ENCODE data around the gene FUS. TPM values are rescaled to one million over a fixed set of nuclear protein-coding genes. Genes with fewer than 3 reads are reported as not detected.
A peak's percentile ranks its signal among the peaks of the same experiment; 100 is the strongest.
"Not testable (repeated sequence)": the region's sequence is repeated elsewhere in the genome, so short reads cannot be mapped to it uniquely, and the experiment has no call there.

The FUS gene
- total and polyA plus RNA-seq, 2 experiments from 2014 or later: 54.4 to 618 TPM

DNA sequence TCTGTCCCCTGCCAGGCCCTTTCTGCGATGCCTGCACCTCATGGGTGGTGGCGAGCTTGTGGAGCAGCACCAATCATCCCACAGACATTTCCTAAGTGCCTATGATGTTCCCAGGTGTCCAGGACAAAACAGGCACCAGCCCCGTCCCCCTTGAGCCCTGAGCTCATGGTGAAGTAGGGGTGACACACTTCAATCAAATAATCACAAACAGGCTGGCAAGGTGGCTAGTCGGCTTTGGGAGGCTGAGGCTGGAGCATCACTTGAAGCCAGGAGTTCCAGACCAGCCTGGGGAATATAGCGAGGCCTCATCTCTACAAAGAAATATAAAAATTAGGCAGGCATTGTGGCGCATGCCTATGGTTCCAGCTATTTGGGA is 43.7 kb upstream of the FUS start:
- no peak for DNase-seq (ENCODE audit: low read depth in 1 of 2, low spot score in 1 of 2)
- Histone ChIP-seq H3K9me3 (ENCODE audit: low read depth) (no peaks in the 10 kb centered on the region), H3K27ac (no peak overlapping the region), H3K36me3 (peaks cover 1% of the 10 kb centered on the region), H3K4me1 (ENCODE audit: low read depth) (peaks cover 7% of the 10 kb centered on the region), H3K4me3 (no peak overlapping the region), H3K27me3 (no peaks in the 10 kb centered on the region)
- TF ChIP-seq, protein P1, sequence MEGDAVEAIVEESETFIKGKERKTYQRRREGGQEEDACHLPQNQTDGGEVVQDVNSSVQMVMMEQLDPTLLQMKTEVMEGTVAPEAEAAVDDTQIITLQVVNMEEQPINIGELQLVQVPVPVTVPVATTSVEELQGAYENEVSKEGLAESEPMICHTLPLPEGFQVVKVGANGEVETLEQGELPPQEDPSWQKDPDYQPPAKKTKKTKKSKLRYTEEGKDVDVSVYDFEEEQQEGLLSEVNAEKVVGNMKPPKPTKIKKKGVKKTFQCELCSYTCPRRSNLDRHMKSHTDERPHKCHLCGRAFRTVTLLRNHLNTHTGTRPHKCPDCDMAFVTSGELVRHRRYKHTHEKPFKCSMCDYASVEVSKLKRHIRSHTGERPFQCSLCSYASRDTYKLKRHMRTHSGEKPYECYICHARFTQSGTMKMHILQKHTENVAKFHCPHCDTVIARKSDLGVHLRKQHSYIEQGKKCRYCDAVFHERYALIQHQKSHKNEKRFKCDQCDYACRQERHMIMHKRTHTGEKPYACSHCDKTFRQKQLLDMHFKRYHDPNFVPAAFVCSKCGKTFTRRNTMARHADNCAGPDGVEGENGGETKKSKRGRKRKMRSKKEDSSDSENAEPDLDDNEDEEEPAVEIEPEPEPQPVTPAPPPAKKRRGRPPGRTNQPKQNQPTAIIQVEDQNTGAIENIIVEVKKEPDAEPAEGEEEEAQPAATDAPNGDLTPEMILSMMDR (IDR thresholded peaks at IDR 0.05; ENCODE audit: low read depth, low read length): no peak

DNA sequence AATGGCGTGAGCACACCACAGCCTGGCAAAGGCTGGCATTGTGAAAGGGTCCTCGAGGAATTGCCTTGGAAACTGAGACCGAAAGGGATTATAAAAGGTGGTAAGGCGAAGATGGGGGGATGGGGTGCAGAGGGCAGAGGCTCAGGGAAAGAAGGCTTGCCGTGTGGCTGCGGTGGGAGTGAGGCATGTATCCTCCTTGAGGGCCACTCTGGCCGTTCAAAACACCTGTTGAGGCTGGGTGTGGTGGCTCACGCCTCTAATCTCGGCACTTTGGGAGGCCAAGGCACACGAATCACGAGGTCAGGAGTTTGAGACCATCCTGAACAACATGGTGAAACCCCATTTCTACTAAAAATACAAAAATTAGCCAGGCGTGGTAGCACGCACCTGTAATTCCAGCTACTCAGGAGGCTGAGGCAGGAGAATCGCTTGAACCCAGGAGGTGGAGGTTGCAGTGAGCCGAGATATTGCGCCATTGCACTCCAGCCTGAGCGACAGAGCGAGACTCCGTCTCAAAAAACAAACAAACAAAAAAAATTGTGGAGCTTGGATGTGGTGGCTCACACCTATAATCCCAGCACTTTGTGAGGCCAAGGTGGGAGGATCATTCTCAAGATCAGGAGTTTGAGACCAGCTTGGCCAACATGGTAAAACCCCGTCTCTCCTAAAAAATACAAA is 43.0 kb upstream of the FUS start:
- H3K9me3 ChIP-seq (ENCODE audit: low read depth); H3K36me3 ChIP-seq; H3K4me3 ChIP-seq; DNase-seq (ENCODE audit: low read depth in 1 of 2, low spot score in 1 of 2); H3K27ac ChIP-seq; H3K27me3 ChIP-seq: not testable (repeated sequence)
- H3K4me1 ChIP-seq (ENCODE audit: low read depth): peaks cover 14% of the 10 kb centered on the region

DNA sequence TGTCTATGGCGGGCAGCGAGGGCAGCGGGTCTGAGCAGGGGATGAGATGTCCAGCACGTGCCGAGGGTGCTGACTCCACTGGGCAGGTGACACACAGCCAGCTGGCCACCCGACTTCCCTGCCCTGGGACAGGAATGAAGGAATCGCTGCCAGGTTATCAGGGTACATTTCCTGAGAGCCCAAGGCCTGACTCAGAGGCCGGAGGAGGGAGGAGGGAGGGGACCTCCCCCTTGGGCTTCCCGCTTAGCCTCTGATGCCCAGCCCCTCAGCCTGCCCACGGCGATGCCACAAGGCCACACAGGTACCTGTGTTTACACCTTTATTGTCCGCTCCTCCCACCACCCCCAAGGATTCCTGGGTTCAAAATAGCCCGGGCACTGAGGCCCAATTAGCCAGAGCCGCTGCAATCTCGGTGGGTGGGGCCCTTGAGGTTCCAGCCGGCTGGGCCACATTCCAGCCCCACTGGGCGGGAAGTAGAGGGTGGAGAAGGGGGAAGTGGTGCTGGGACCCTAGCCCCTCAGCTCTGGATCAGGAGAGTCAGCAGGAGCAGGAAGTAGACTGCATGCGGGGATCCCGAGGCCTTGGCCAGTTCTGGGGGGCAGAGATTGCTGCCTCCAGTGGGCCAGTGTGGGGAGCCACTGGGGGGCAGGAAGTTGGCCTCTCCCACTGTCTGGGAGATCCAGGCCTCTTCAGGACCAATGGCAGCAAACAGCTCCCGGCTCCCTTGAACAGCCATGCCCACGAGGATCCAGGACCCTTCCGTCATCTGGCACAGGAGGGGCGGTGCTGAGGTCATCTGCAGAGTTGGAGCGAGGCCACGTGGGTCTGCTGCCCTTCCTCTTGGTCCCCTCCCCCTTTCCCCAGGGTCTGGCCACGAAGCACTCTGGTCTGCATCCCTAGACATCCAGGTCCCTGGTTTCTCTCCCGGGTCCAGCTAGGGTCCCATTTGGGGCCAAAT is 41.0 kb upstream of the FUS start:
- Histone ChIP-seq H3K36me3 (no peaks in the 10 kb centered on the region), H3K4me3 (no peak overlapping the region), H3K27me3 (no peaks in the 10 kb centered on the region), H3K4me1 (ENCODE audit: low read depth) (peaks cover 14% of the 10 kb centered on the region), H3K9me3 (ENCODE audit: low read depth) (no peaks in the 10 kb centered on the region), H3K27ac (no peak overlapping the region)
- DNase-seq (ENCODE audit: low read depth in 1 of 2, low spot score in 1 of 2): peak in 1 of 2 donors; percentile 64
- TF ChIP-seq, protein P1 (IDR thresholded peaks at IDR 0.05; ENCODE audit: low read depth, low read length): no peak

DNA sequence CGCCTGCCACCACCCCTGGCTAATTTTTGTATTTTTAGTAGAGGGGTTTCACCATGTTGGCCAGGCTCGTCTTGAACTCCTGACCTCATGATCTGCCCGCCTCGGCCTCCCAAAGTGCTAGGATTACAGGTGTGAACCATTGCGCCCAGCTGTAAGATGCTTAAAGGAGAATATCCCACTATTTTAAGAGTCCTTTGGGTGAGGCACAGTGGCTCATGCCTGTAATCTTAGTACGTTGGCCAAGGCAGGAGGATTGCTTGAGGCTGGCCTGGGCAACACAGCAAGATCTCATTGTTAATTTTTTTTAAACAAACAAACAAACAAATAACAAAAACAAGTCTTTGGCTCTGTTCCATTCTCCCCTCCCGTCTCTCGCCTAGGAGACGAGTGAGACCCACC is 38.9 kb upstream of the FUS start:
- not testable (repeated sequence) for H3K4me1 ChIP-seq (ENCODE audit: low read depth); DNase-seq (ENCODE audit: low read depth in 1 of 2, low spot score in 1 of 2); H3K27me3 ChIP-seq; H3K36me3 ChIP-seq; H3K4me3 ChIP-seq; H3K9me3 ChIP-seq (ENCODE audit: low read depth)
- peak overlapping the region; percentile 79 for H3K27ac ChIP-seq

DNA sequence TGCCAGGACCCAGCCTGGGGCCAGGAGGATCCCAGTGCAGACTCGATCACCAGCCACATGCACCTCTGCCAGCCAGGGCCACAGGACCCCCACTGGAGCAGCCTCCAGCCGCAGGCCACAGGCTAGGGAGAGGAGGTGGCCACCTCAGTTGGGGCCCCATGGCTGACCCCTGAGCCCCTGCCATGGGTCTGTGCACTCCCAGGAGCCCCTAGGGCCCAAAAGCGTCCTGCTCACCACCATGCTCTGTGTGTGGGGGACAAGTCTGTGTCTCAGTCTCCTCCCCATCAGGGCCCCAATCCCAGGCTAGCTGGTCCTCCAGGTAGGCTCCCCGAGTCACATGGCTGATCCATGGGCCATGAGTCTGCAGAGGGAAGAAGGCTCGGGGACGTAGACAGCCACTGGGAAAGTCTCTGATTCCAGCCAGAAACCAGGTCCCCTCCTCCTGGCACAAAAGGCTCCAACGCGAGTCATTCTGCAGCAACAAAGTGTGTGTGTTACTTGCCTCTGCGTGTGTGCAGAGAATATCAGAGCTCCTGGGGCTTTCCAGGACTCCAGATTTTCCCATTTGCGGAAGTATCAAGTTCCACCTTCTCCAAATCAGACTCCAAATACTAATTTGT is 38.3 kb upstream of the FUS start:
- H3K4me1 ChIP-seq (ENCODE audit: low read depth): peaks cover 7% of the 10 kb centered on the region
- H3K9me3 ChIP-seq (ENCODE audit: low read depth): no peaks in the 10 kb centered on the region
- peak overlapping the region; percentile 12 for H3K4me3 ChIP-seq
- no peaks in the 10 kb centered on the region for H3K36me3 ChIP-seq
- DNase-seq (ENCODE audit: low read depth in 1 of 2, low spot score in 1 of 2): no peak
- H3K27ac ChIP-seq: peak overlapping the region; percentile 79
- TF ChIP-seq, protein P1 (IDR thresholded peaks at IDR 0.05; ENCODE audit: low read depth, low read length): no peak
- peaks cover 10% of the 10 kb centered on the region for H3K27me3 ChIP-seq

DNA sequence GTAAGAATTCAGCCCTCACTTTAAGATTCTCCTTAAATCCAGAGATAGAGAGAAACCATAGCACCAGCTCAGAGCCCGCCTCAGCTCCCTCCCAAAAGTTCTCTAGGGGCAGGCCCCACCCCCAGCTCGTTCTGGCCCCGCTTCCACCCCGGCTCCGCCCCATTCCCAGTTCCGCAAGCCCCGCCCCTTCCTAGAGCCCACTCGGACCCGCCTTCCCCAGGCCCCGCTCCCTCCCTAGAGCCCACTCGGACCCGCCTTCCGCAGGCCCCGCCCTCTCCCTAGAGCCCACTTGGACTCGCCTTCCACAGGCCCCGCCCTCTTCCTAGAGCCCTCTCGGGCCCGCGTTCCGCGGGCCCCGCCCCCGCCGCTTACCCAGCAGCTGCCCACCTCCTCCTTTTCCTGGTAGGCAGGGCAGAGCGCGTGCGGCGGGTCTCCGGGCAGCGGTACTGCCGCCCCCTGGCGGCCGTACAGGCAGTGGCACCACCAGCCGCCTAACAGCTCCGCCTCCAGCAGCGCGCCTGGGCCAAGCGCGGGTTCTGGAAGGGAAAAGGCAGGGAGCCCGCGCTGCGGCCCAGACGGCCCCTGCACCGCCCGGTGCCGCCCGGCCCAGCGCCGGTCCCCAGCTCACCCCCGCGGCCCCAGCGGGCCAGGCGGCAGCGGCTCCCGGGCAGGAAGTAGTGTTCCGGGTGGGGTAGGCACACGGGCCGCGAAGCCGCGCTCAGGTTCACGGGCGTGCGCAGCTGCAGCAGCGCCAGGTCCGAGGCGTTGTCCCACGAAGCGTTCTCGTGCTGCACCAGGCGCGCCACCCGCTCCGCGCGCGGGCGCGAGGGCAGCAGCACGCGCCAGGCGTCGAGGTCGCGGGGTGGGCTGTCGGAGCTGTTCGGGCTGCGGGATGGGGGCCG is 37.6 kb upstream of the FUS start:
- Histone ChIP-seq H3K27me3 (peaks cover 18% of the 10 kb centered on the region), H3K4me3 (peak overlapping the region; percentile 25), H3K27ac (peak overlapping the region; percentile 79), H3K9me3 (ENCODE audit: low read depth) (no peaks in the 10 kb centered on the region), H3K36me3 (no peaks in the 10 kb centered on the region), H3K4me1 (ENCODE audit: low read depth) (peaks cover 7% of the 10 kb centered on the region)
- peak; percentile 100 for DNase-seq (ENCODE audit: low read depth in 1 of 2, low spot score in 1 of 2)
- TF ChIP-seq, protein P1 (IDR thresholded peaks at IDR 0.05; ENCODE audit: low read depth, low read length): peak; percentile 86

Measured in cardiac muscle cell (in vitro differentiated cells and primary cell).